Ovary (tissue), 3 donors: ENCODE data around the gene FMNL2.

ENCODE experiments used
- CTCF ChIP-seq, 3 donors: fragments of 450-650 bp in 2 of 3; fragments of 200-600 bp in 1 of 3; IDR thresholded peaks; one replicate each; pipeline versions ENCODE4 v1.5.1 to v1.8.0; 2016 to 2022; ENCODE audit warnings: antibody characterized with exemption in 3 of 3, mild to moderate bottlenecking in 1 of 3
- EP300 ChIP-seq: sonication (generic); formaldehyde crosslinking; IDR thresholded peaks from one replicate; pipeline ENCODE4 v1.6.1; 2017; ENCODE audit warnings: antibody characterized with exemption
- POLR2A ChIP-seq: fragments of 450-650 bp; IDR thresholded peaks from one replicate; pipeline ENCODE4 v1.6.1; 2017; ENCODE audit warnings: antibody characterized with exemption, mild to moderate bottlenecking, moderate library complexity
- donor health status: DM: no; HTN: no; CAD: no.

- no peak for TF ChIP-seq POLR2A
- no peak for TF ChIP-seq EP300
- no peak for TF ChIP-seq CTCF (IDR thresholded peaks at IDR 0.05)
Measured at GRCh38 chr2:152518641-152519580, 183.9 kb downstream of the FMNL2 start.
